Kidney tubule cell (primary cell): Measurements from ENCODE around the gene PLK5.

ENCODE experiments used
- DNase-seq: peaks from one replicate; pipeline ENCODE4 v3.0.0-alpha.2; 2018; ENCODE audit warnings: low spot score

Gene PLK5

GRCh38 chr19:1577090-1577928 lies 53.4 kb downstream of the PLK5 start:
- no peak for DNase-seq

- DNase-seq: no peak
These were observed 54.2 kb downstream of the PLK5 start for GRCh38 chr19:1577929-1578618.

- DNase-seq: no peak
These were observed 55.3 kb downstream of the PLK5 start for GRCh38 chr19:1579222-1579621.

GRCh38 chr19:1580382-1580781 lies 56.5 kb downstream of the PLK5 start:
- no peak for DNase-seq

GRCh38 chr19:1580957-1581356 lies 57.1 kb downstream of the PLK5 start:
- no peak for DNase-seq

GRCh38 chr19:1582201-1582600 lies 58.3 kb downstream of the PLK5 start:
- no peak for DNase-seq

GRCh38 chr19:1584500-1585242 lies 60.8 kb downstream of the PLK5 start:
- no peak for DNase-seq

- DNase-seq: no peak
These were observed 61.3 kb downstream of the PLK5 start for GRCh38 chr19:1585243-1585580.
